ENCODE data around the gene KCNK7.

DNA sequence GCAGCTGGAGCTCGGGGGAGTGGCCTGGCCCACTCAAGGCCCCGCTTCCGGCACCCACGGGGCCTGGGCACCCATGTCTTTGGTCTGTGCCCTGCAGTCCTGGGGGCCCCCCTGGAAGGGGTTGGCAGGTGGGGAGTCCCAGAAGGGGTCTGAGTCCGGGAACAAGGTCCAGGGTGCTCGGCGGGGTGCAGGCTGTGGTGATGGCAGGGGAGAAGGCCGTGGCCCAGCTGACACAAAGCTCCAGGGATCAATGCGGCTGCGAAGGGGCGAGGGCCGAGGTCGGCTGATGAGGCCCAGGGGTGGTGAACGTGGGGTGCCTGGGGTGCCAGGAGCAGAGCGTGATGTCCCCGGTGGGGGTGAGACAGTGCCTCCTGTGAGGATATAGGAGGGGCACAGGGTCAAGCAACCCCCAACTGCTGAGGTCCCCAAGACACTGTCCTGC, 2.7 kb upstream of the KCNK7 start:
- TF ChIP-seq, protein P1, sequence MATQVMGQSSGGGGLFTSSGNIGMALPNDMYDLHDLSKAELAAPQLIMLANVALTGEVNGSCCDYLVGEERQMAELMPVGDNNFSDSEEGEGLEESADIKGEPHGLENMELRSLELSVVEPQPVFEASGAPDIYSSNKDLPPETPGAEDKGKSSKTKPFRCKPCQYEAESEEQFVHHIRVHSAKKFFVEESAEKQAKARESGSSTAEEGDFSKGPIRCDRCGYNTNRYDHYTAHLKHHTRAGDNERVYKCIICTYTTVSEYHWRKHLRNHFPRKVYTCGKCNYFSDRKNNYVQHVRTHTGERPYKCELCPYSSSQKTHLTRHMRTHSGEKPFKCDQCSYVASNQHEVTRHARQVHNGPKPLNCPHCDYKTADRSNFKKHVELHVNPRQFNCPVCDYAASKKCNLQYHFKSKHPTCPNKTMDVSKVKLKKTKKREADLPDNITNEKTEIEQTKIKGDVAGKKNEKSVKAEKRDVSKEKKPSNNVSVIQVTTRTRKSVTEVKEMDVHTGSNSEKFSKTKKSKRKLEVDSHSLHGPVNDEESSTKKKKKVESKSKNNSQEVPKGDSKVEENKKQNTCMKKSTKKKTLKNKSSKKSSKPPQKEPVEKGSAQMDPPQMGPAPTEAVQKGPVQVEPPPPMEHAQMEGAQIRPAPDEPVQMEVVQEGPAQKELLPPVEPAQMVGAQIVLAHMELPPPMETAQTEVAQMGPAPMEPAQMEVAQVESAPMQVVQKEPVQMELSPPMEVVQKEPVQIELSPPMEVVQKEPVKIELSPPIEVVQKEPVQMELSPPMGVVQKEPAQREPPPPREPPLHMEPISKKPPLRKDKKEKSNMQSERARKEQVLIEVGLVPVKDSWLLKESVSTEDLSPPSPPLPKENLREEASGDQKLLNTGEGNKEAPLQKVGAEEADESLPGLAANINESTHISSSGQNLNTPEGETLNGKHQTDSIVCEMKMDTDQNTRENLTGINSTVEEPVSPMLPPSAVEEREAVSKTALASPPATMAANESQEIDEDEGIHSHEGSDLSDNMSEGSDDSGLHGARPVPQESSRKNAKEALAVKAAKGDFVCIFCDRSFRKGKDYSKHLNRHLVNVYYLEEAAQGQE (IDR thresholded peaks at IDR 0.05; ENCODE audit: insufficient read depth in 1 of 2, low read depth in 2 of 2, low read length in 2 of 2), result no peak
- TF ChIP-seq POLR2AphosphoS5 (IDR thresholded peaks at IDR 0.05; ENCODE audit: low read depth, low read length), result no peak

Data from PFSK-1 (cell line).